Central memory CD8-positive, alpha-beta T cell (primary cell): ENCODE results near the gene NOP10.
"Not testable (repeated sequence)": the region's sequence is repeated elsewhere in the genome, so short reads cannot be mapped to it uniquely, and the experiment has no call there.

ENCODE experiments used
- ATAC-seq: fragments of 150-1000 bp; cut with Tn5 transposase; replicated peaks from 2 replicates; pipeline ENCODE4 v1.10.0; 2022; ENCODE audit warnings: mild to moderate bottlenecking, moderate FRiP score, moderate number of reproducible peaks; ENCODE audit not compliant: poor library complexity, severe bottlenecking; ENCODE audit errors: extremely low read depth
- DNase-seq, 2 donors: peaks; one replicate each; pipeline ENCODE4 v3.0.0; 2021; ENCODE audit warnings: low spot score in 2 of 2
- H3K27ac Mint-ChIP-seq: one replicate; pipeline ENCODE4 v1.8.0; 2022; ENCODE audit warnings: low read depth, mild to moderate bottlenecking, moderate library complexity, mixed read lengths
- H3K27me3 Mint-ChIP-seq: one replicate; pipeline ENCODE4 v1.8.0; 2022; ENCODE audit warnings: mixed read lengths
- H3K36me3 Mint-ChIP-seq: one replicate; pipeline ENCODE4 v1.8.0; 2022; ENCODE audit warnings: mild to moderate bottlenecking, moderate library complexity, mixed read lengths; ENCODE audit not compliant: insufficient read depth
- H3K4me1 Mint-ChIP-seq: one replicate; pipeline ENCODE4 v1.8.0; 2022; ENCODE audit warnings: mixed read lengths
- H3K4me3 Mint-ChIP-seq: one replicate; pipeline ENCODE4 v1.8.0; 2022; ENCODE audit warnings: mild to moderate bottlenecking, moderate library complexity, mixed read lengths
- H3K9me3 Mint-ChIP-seq: one replicate; pipeline ENCODE4 v1.8.0; 2022; ENCODE audit warnings: mixed read lengths

NOP10 gene

DNA sequence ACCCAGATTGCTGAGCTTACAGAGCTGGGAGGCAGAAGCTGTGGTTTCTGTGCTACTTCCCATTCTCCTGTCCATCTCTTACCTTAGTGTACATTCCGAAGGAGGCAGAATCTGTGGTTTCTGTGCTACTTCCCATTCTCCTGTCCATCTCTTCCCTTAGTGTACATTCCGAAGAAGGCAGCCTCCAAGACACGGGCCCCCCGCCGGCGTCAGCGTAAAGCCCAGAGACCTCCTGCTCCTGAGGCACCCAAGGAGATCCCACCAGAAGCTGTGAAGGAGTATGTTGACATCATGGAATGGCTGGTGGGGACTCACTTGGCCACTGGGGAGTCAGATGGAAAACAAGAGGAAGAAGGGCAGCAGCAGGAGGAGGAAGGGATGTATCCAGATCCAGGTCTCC is 11.3 kb upstream of the NOP10 start:
- no peak for DNase-seq
- ATAC-seq: no peak
- Mint-ChIP-seq H3K27me3 (no peaks in the 10 kb centered on the region), H3K4me1 (no peaks in the 10 kb centered on the region), H3K36me3 (peaks cover 15% of the 10 kb centered on the region), H3K4me3 (no peak overlapping the region), H3K27ac (no peak overlapping the region), H3K9me3 (no peaks in the 10 kb centered on the region)

DNA sequence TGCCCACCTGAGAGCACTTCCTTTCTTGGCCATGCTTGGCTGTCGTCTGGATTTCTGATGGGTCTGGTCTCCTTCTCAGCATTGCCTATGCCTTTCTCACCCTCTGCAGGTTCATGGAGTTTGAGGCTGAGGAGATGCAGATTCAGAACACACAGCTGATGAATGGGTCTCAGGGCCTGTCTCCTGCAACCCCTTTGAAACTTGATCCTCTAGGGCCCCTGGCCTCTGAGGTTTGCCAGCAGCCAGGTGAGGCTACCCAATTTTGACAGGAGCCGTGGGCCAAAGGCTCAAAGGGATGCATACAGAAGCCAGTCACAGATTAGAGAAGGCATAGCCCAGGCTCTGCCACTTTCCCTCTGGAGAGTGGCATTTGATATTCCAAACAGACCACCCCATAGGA is 10.7 kb upstream of the NOP10 start:
- no peak for DNase-seq
- Mint-ChIP-seq H3K4me3 (no peak overlapping the region), H3K27me3 (no peaks in the 10 kb centered on the region), H3K36me3 (peaks cover 11% of the 10 kb centered on the region), H3K9me3 (no peaks in the 10 kb centered on the region), H3K27ac (no peak overlapping the region), H3K4me1 (no peaks in the 10 kb centered on the region)
- no peak for ATAC-seq

- not testable (repeated sequence) for ATAC-seq, DNase-seq, H3K27ac Mint-ChIP-seq, H3K4me1 Mint-ChIP-seq, H3K36me3 Mint-ChIP-seq, H3K4me3 Mint-ChIP-seq, H3K27me3 Mint-ChIP-seq, H3K9me3 Mint-ChIP-seq
Measured at GRCh38 chr15:34352996-34353395, 10.1 kb upstream of the NOP10 start.

- ATAC-seq (no peak), DNase-seq (no peak)
- no peaks in the 10 kb centered on the region for H3K9me3 Mint-ChIP-seq
- no peak overlapping the region for H3K4me3 Mint-ChIP-seq
- H3K36me3 Mint-ChIP-seq: peaks cover 3% of the 10 kb centered on the region
- no peaks in the 10 kb centered on the region for H3K4me1 Mint-ChIP-seq
- H3K27ac Mint-ChIP-seq: no peak overlapping the region
- no peaks in the 10 kb centered on the region for H3K27me3 Mint-ChIP-seq
Measured at GRCh38 chr15:34349769-34350168, 6.8 kb upstream of the NOP10 start.

DNA sequence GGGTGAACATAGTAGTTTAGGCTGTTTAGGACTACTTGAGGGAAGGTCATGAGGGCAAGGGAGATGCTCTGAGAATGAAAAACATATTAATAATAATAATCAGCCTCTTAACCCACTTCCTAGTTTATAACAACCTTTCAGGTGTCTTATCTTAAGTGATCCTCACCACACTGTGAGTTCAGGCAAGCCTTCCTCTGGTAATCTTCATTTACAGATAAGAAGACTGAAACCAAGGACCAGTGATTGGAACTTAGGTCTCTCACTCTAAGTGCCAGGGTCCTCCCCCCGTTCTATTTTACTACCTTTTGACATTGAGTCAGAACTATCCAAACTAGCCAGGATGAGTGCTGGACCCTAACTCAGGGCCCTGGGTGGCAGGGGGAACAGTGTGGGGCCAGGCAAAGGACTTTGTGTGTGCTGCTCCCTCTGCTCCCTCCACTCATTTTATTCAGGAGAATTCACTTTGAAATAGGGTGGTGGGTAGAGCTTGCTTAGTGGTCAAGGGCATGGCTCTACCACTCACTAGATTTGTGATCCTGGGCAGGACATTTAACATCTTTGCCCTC is 5.9 kb upstream of the NOP10 start:
- Mint-ChIP-seq H3K4me3 (no peak overlapping the region), H3K36me3 (peaks cover 3% of the 10 kb centered on the region), H3K27me3 (no peaks in the 10 kb centered on the region), H3K4me1 (no peaks in the 10 kb centered on the region), H3K27ac (no peak overlapping the region), H3K9me3 (no peaks in the 10 kb centered on the region)
- DNase-seq (no peak), ATAC-seq (no peak)

DNA sequence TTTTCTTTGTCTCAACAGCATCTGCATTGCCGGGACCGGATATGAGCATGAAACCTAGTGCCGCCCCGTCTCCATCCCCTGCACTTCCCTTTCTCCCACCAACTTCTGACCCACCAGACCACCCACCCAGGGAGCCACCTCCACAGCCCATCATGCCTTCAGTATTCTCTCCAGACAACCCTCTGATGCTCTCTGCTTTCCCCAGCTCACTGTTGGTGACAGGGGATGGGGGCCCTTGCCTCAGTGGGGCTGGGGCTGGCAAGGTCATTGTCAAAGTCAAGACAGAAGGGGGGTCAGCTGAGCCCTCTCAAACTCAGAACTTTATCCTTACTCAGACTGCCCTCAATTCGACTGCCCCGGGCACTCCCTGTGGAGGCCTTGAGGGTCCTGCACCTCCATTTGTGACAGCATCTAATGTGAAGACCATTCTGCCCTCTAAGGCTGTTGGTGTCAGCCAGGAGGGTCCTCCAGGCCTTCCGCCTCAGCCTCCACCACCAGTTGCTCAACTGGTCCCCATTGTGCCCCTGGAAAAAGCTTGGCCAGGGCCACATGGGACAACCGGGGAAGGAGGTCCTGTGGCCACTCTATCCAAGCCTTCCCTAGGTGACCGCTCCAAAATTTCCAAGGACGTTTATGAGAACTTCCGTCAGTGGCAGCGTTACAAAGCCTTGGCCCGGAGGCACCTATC is 5.2 kb upstream of the NOP10 start:
- ATAC-seq (no peak), DNase-seq (no peak)
- peaks cover 1% of the 10 kb centered on the region for H3K36me3 Mint-ChIP-seq
- no peaks in the 10 kb centered on the region for H3K9me3 Mint-ChIP-seq
- no peak overlapping the region for H3K4me3 Mint-ChIP-seq
- H3K27me3 Mint-ChIP-seq: no peaks in the 10 kb centered on the region
- no peaks in the 10 kb centered on the region for H3K4me1 Mint-ChIP-seq
- no peak overlapping the region for H3K27ac Mint-ChIP-seq

DNA sequence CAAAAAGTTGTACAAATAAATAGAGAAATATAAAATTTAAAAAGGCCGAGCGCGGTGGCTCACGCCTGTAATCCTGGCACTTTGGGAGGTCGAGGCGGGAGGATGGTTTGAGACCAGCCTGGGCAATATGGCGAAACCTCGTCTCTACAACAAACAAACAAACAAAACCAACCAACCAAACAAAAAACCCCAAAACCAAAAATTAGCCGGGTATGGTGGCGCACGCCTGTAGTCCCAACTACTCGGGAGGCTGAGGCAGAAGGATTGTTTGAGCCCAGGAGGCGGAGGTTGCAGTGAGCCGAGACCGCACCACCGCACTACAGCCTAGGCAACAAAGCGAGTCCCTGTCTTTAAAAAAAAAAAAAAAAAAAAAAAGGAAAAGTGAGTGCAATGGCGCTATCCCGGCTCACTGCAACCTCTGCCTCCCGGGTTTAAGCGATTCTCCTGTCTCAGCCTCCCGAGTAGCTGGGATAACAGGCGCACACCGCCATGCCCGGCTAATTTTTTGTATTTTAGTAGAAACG is 661 bp downstream of the NOP10 start:
- not testable (repeated sequence) for H3K27me3 Mint-ChIP-seq, H3K9me3 Mint-ChIP-seq, H3K4me3 Mint-ChIP-seq, ATAC-seq, DNase-seq, H3K27ac Mint-ChIP-seq
- peaks cover 19% of the 10 kb centered on the region for H3K36me3 Mint-ChIP-seq
- H3K4me1 Mint-ChIP-seq: peaks cover 10% of the 10 kb centered on the region

GRCh38 chr15:34341381-34342212 is 1.3 kb downstream of the NOP10 start:
- Mint-ChIP-seq H3K27me3 (no peaks in the 10 kb centered on the region), H3K9me3 (no peaks in the 10 kb centered on the region), H3K36me3 (peaks cover 26% of the 10 kb centered on the region), H3K27ac (no peak overlapping the region), H3K4me3 (no peak overlapping the region), H3K4me1 (peaks cover 17% of the 10 kb centered on the region)
- no peak for DNase-seq
- ATAC-seq: no peak

DNA sequence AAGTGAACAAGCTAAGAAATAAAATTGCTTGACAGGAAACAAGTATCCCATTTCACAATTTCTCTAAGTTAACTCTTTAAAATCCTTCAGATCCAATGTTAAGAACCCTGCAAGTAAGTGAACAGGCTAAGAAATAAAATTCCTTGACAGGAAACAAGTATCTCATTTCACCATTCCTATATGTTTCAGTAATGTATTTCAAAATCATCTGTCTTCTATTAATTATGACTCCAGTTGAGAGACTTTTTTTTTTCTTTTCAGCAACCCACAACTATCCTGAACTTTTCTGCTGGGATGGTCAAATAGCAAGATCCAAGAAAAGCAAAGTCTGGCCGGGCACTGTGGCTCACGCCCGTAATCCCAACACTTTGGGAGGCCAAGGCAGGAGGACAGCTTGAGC is 3.0 kb downstream of the NOP10 start:
- Mint-ChIP-seq H3K27me3 (no peaks in the 10 kb centered on the region), H3K36me3 (peaks cover 26% of the 10 kb centered on the region), H3K9me3 (no peaks in the 10 kb centered on the region), H3K4me3 (no peak overlapping the region), H3K4me1 (peaks cover 33% of the 10 kb centered on the region), H3K27ac (no peak overlapping the region)
- DNase-seq: no peak
- ATAC-seq: no peak

- H3K9me3 Mint-ChIP-seq: no peaks in the 10 kb centered on the region
- DNase-seq (no peak), ATAC-seq (no peak)
- H3K36me3 Mint-ChIP-seq: peaks cover 26% of the 10 kb centered on the region
- no peak overlapping the region for H3K27ac Mint-ChIP-seq
- H3K4me3 Mint-ChIP-seq: peak overlapping the region; percentile 96
- no peaks in the 10 kb centered on the region for H3K27me3 Mint-ChIP-seq
- H3K4me1 Mint-ChIP-seq: peaks cover 42% of the 10 kb centered on the region
Measured at GRCh38 chr15:34338347-34338746, 4.6 kb downstream of the NOP10 start.

DNA sequence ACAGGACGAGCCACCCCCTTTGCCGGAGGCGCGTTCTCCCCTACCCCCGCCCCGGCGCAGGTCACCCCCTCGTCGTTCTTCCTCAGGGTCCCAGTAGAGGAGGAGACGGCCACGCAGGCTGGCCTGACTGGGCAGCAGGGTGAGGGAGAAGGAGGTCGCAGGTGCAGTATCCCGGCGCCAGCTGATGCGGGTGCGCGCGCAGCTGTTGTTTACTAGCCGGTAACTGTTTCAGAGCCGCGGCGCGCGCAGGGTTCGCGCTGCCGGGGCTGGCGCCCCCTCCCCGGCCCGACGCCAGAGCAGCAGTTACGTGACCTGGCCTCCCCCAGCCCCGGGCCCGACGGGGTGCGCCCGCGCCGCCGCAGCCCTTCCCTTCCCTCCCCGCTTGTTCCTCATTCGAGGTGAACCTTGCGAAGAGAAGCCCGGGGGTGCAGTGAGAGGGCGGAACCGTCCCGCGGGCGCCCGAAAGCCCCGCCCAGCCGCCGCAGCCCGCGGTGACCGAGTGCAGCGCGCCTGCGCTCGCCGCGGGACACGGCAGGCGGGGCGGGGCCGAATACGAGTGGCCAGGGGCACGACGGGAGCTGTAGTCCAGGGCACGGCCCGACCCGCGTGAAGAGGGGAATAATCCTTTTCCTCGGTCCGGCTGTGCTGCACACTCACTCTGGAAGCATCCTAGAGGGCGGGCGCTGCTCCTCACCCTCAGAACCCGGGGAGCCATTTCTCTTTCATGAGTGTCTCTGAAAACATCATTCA is 5.2 kb downstream of the NOP10 start, which contains the start of gene SLC12A6:
SLC12A6 (minus strand) TSS at position 225 of the 750 bp plus-strand sequence. CDS start 1,101 bp downstream, outside the sequence.
- Mint-ChIP-seq H3K4me3 (peak within 1 kb of the TSS; percentile 96), H3K27ac (peak within 1 kb of the TSS; percentile 96), H3K36me3 (peaks cover 26% of the 10 kb centered on the region), H3K27me3 (no peaks in the 10 kb centered on the region), H3K9me3 (no peaks in the 10 kb centered on the region), H3K4me1 (peaks cover 42% of the 10 kb centered on the region)
- ATAC-seq (peak; percentile 81), DNase-seq (peak; percentile 85)

DNA sequence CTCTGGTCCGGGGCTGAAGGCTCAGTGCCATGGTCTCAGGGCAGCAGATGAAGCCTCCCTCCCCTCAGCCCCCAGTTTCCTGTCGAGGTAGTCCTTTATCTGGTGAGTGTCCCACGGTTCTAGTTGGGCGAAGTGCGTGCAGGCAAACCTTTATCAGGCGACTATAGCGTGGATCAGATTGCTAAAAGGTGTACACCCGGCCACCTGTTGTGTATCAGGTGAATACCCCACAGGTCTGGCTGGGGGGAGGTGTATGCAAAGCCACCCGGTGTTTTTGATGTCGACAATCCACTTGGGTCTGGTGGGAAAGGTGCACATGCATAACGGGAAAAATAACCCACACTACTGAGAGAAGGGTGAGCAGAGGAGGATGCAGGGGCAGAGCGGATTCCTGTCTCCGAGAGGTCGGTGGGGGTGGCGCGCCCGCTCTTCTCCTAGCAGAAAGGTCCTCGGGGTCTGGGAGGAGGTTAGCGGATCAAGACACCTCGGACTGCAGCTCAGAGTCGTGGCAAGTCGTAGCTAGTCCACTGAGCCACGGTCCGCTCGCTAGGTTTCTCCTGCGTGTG is 5.9 kb downstream of the NOP10 start:
- Mint-ChIP-seq H3K27me3 (no peaks in the 10 kb centered on the region), H3K4me3 (peak overlapping the region; percentile 96), H3K4me1 (peaks cover 45% of the 10 kb centered on the region), H3K9me3 (no peaks in the 10 kb centered on the region), H3K36me3 (peaks cover 29% of the 10 kb centered on the region), H3K27ac (peak overlapping the region; percentile 96)
- DNase-seq (no peak), ATAC-seq (peak; percentile 17)
